ENCODE measurements around the gene TIMM44. TPM values are rescaled to one million over a fixed set of nuclear protein-coding genes. Genes with fewer than 3 reads are reported as not detected.

The TIMM44 gene
- polyA plus RNA-seq, 1 experiment = 43.3 TPM

- no peak for DNase-seq (ENCODE audit: low read depth, low spot score)
- H3K4me3 ChIP-seq (ENCODE audit: low read depth, low read length) = no peak overlapping the region
- ChIA-PET POLR2A (interaction anchor here (0.6 to 1.0 kb wide), 2 partner anchors 21 to 47 kb away, joined by 3 to 9 read pairs; partner anchors contain the start of gene MAP2K7), CTCF (interaction anchor here (0.7 kb wide), 1 partner anchor 429 kb away, joined by 10 read pairs; no protein-coding TSS in a partner anchor)
- H3K9me3 ChIP-seq (ENCODE audit: control insufficient read depth, insufficient read depth, low read length) = no peaks in the 10 kb centered on the region
- H3K27ac ChIP-seq (ENCODE audit: low read depth, low read length) = no peak overlapping the region
- H3K27me3 ChIP-seq (ENCODE audit: control insufficient read depth, insufficient read depth, low read length) = no peaks in the 10 kb centered on the region
- TF ChIP-seq CTCF (IDR thresholded peaks at IDR 0.05; ENCODE audit: low read depth, low read length) = no peak
These were observed 19.2 kb downstream of the TIMM44 start for GRCh38 chr19:7924241-7924640.

GRCh38 chr19:7923295-7924191 lies 19.9 kb downstream of the TIMM44 start:
- Histone ChIP-seq H3K27me3 (ENCODE audit: control insufficient read depth, insufficient read depth, low read length) (no peaks in the 10 kb centered on the region), H3K9me3 (ENCODE audit: control insufficient read depth, insufficient read depth, low read length) (no peaks in the 10 kb centered on the region), H3K27ac (ENCODE audit: low read depth, low read length) (no peak overlapping the region), H3K4me3 (ENCODE audit: low read depth, low read length) (no peak overlapping the region)
- POLR2A ChIA-PET = interaction anchor here (0.6 to 1.0 kb wide), 3 partner anchors 20 to 317 kb away, joined by 3 to 9 read pairs (median 6); partner anchors contain the start of gene MAP2K7
- DNase-seq (ENCODE audit: low read depth, low spot score) = no peak
- no peak for TF ChIP-seq CTCF (IDR thresholded peaks at IDR 0.05; ENCODE audit: low read depth, low read length)
- CTCF ChIA-PET = interaction anchor here (0.7 kb wide), 1 partner anchor 428 kb away, joined by 10 read pairs; no protein-coding TSS in a partner anchor

- no peaks in the 10 kb centered on the region for H3K9me3 ChIP-seq (ENCODE audit: control insufficient read depth, insufficient read depth, low read length)
- no peak overlapping the region for H3K4me3 ChIP-seq (ENCODE audit: low read depth, low read length)
- ChIA-PET POLR2A (interaction anchor here (0.6 kb wide), 1 partner anchor 318 kb away, joined by 6 read pairs; no protein-coding TSS in a partner anchor), CTCF (no interaction called here)
- DNase-seq (ENCODE audit: low read depth, low spot score) = no peak
- H3K27me3 ChIP-seq (ENCODE audit: control insufficient read depth, insufficient read depth, low read length) = no peaks in the 10 kb centered on the region
- H3K27ac ChIP-seq (ENCODE audit: low read depth, low read length) = no peak overlapping the region
- no peak for TF ChIP-seq CTCF (IDR thresholded peaks at IDR 0.05; ENCODE audit: low read depth, low read length)
These were observed 20.6 kb downstream of the TIMM44 start for GRCh38 chr19:7922836-7923195.

GRCh38 chr19:7921967-7922835 lies 21.3 kb downstream of the TIMM44 start:
- no peak for DNase-seq (ENCODE audit: low read depth, low spot score)
- POLR2A ChIA-PET = interaction anchor here (0.6 kb wide), 1 partner anchor 318 kb away, joined by 6 read pairs; no protein-coding TSS in a partner anchor
- TF ChIP-seq CTCF (IDR thresholded peaks at IDR 0.05; ENCODE audit: low read depth, low read length) = no peak
- Histone ChIP-seq H3K9me3 (ENCODE audit: control insufficient read depth, insufficient read depth, low read length) (no peaks in the 10 kb centered on the region), H3K27me3 (ENCODE audit: control insufficient read depth, insufficient read depth, low read length) (no peaks in the 10 kb centered on the region), H3K27ac (ENCODE audit: low read depth, low read length) (no peak overlapping the region), H3K4me3 (ENCODE audit: low read depth, low read length) (no peak overlapping the region)
- CTCF ChIA-PET = interaction anchor here (2.4 kb wide), 1 partner anchor 69 kb away, joined by 11 read pairs; no protein-coding TSS in a partner anchor

Measured in AG04450 (cell line).